Epithelial cell of proximal tubule (primary cell): Measurements from ENCODE around the gene CACNA2D4. TPM values are rescaled to one million over a fixed set of nuclear protein-coding genes. Genes with fewer than 3 reads are reported as not detected.
A peak's percentile ranks its signal among the peaks of the same experiment; 100 is the strongest.

Source experiments
- DNase-seq: peaks from one replicate; pipeline ENCODE4 v3.0.0-alpha.2; 2011; ENCODE audit warnings: low read depth
- H3K4me3 ChIP-seq: 2 replicates; pipeline ENCODE4 v1.5.1; 2011; ENCODE audit warnings: low read depth, mild to moderate bottlenecking, low read length
- CTCF ChIP-seq: conservative IDR thresholded peaks from 2 replicates; pipeline ENCODE4 v1.5.1; 2012; ENCODE audit warnings: low read depth, mild to moderate bottlenecking, low read length
- total RNA-seq: library from RNA; depleted of rRNA; stranded (reverse); fragments of >200 nt; gene quantifications from 2 replicates; pipeline ENCODE4 v1.2.3, GENCODE V29; 2015

Gene CACNA2D4
- total RNA-seq, 1 donor from 2014 or later: 1.6 TPM

- TF ChIP-seq CTCF: peak; percentile 79
- H3K4me3 ChIP-seq: peak overlapping the region; percentile 65
- no peak for DNase-seq
Observed at GRCh38 chr12:1795785-1796514, 122.5 kb downstream of the CACNA2D4 start.

GRCh38 chr12:1795221-1795784, 123.1 kb downstream of the CACNA2D4 start:
- no peak for TF ChIP-seq CTCF
- no peak overlapping the region for H3K4me3 ChIP-seq
- DNase-seq: no peak

- H3K4me3 ChIP-seq: no peak overlapping the region
- no peak for DNase-seq
- no peak for TF ChIP-seq CTCF
Observed at GRCh38 chr12:1794440-1795090, 123.9 kb downstream of the CACNA2D4 start.

- DNase-seq: no peak
- H3K4me3 ChIP-seq: no peak overlapping the region
- no peak for TF ChIP-seq CTCF
Observed at GRCh38 chr12:1793426-1794210, 124.8 kb downstream of the CACNA2D4 start.

- H3K4me3 ChIP-seq: no peak overlapping the region
- TF ChIP-seq CTCF: no peak
- DNase-seq: no peak
Observed at GRCh38 chr12:1792406-1792805, 126.0 kb downstream of the CACNA2D4 start.

GRCh38 chr12:1791104-1791841, 127.2 kb downstream of the CACNA2D4 start:
- TF ChIP-seq CTCF: peak; percentile 91
- no peak for DNase-seq
- no peak overlapping the region for H3K4me3 ChIP-seq
